G401 (cell line): ENCODE data around the gene CRELD2. TPM values are rescaled to one million over a fixed set of nuclear protein-coding genes. Genes with fewer than 3 reads are reported as not detected.

Experiments used
- DNase-seq: peaks from one replicate; pipeline ENCODE4 v3.0.0-alpha.2; 2015; ENCODE audit warnings: low spot score
- in situ Hi-C: cut with HindIII; loops from 2 replicates; pipeline ENCODE4 v1.10.0; 2016; ENCODE audit warnings: low sequenced_read_pairs, mixed read lengths
- total RNA-seq: library from RNA; depleted of rRNA; stranded (reverse); fragments of >200 nt; shearing (Covaris generic); gene quantifications from 2 replicates; pipeline ENCODE4 v1.2.3, GENCODE V29; 2014; rRNA removed

The CRELD2 gene
- total RNA-seq, 1 experiment from 2014 or later: 85.5 TPM

- in situ Hi-C loops: no loop called here
- DNase-seq: no peak
Measured at GRCh38 chr22:49971232-49972162, 53.1 kb downstream of the CRELD2 start.

DNA sequence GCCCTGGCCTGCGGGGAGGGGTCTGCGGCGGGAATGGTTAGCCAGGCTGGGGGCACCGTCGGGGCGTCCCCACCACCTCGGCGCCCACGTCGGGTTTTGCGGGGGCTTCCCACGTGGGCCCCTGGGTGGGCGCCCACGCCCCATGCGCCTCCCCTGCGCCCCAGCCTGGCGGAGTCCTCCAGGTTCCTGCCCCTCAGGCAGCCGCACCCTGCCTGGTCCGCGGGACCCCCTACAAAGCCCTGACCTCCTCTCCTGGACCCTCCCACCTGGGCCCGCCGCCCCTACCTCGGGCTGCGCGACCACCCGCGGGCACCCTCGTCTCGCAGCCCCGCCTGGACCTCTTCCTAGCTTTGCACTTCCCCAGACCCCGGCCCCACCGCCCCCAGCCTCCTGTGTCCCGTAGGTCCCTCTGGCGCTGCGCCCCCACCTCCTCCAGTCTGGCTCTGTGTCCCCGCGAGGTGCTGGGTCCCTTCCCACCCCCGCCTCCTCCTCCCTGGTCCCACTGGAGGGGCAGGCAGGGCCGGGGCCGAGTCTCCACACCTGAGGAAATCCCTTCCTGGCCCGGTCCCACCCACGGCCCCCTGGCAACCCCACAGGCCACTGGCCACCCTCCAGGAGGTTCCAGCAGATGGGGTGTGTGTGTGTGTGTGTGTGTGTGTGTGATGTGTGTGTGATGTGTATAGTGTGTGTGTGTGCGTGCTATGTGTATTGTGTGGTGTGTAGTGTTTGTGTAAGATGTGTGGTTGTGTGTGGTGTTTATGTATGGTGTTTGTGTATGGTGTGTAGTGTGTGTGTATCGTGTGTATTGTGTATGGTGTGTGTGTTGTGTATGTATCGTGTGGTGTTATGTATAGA is 54.0 kb downstream of the CRELD2 start:
- in situ Hi-C loops: no loop called here

DNA sequence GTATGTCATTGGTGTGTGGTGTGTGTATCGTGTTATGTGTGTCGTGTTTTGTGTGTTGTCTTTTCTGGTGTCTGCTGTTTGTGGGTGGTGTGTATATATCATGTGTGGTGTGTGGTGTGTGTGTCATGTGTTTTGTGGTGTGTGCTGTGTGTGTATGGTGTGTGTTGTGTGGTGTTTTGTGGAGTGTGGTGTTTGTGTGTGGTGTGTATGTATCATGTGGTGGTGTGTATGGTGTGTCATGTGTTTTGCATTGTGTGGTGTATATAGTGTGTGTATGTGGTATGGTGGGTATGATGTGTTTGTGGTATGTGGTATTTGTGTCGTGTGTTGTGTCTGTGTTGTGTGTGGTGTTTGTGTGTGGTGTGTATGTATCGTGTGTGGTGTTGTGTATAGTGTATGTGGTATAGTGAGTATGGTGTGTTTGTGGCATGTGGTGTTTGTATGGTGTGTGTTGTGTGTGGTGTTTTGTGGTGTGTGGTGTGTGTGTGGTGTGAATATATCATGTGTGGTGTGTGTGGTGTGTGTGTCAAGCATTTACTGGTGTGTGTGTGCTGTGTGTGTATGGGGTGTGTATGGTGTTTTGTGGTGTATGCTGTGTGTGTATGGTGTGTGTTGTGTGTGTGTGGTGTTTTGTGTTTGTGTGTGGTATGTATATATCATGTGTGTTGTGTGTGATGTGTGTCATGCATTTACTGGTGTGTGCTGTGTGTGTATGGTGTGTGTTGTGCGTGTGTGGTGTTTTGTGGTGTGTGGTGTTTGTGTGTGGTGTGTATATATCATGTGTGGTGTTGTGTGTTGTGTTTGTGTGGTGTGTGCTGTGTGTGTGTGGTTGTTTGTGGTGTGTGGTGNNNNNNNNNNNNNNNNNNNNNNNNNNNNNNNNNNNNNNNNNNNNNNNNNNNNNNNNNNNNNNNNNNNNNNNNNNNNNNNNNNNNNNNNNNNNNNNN is 54.9 kb downstream of the CRELD2 start:
- in situ Hi-C loops: no loop called here
- no peak for DNase-seq

More for the DNA sequence above, 54.0 kb downstream of the CRELD2 start:
- no peak for DNase-seq

DNA sequence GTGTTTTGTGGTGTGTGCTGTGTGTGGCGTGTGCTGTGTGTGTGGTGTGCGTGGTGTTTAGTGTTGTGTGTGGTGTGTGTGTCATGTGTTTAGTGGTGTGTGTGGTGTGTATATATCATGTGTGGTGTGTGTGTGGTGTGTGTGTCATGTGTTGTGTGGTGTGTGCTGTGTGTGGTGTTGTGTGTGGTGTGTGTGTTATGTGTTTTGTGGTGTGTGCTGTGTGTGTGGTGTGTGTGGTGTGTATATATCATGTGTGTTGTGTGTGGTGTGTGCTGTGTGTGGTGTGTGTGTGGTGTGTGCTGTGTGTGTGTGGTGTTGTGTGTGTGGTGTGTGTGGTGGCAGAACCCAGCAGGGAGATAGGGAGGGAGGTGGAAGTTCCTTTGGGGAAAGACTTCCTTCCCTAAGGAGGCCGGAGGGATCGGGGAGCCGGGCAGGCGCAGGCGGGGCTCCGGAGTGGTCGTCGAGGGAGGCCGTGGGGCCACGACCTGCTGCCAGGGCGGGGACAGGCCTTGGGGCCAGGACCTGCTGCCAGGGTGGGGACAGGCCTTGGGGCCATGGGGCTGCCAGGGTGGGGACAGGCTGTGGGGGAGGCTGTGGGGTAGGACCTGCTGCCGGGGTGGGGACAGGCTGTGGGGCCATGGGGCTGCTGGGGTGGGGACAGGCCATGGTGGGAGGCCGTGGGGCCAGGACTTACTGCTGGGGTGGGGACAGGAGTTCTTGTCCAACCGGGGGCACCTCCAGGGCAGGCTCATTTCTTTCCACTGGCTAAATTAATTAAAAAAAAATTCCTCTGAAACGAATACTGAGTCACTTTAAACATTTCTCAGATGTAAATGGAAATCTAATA is 57.3 kb downstream of the CRELD2 start:
- DNase-seq: no peak
- in situ Hi-C loops: no loop called here

GRCh38 chr22:49976439-49977175 is 58.2 kb downstream of the CRELD2 start:
- in situ Hi-C loops: no loop called here
- DNase-seq: no peak

Other genes with a start within 250 kb of the CRELD2 start
- gene BRD1, start 90.8 kb upstream of the CRELD2 start, total RNA-seq: 19.3 and 27.5 TPM in 2 replicates
- gene ZBED4, start 64.8 kb upstream of the CRELD2 start, total RNA-seq: 10.0 and 12.8 TPM in 2 replicates
- 23.8 and 24.1 TPM in 2 replicates for gene ALG12, start 196 bp upstream of the CRELD2 start, total RNA-seq
- 106 and 157 TPM in 2 replicates for gene PIM3, start 42.1 kb downstream of the CRELD2 start, total RNA-seq
- not detected in 2 replicates for gene IL17REL, start 94.1 kb downstream of the CRELD2 start, total RNA-seq
- gene TTLL8, start 139.7 kb downstream of the CRELD2 start, total RNA-seq: not detected in 2 replicates
- gene MLC1, start 166.8 kb downstream of the CRELD2 start, total RNA-seq: not detected in 2 replicates
- not detected in 2 replicates for gene MOV10L1, start 171.4 kb downstream of the CRELD2 start, total RNA-seq